ENCODE measurements around the gene BDKRB1.

BDKRB1 gene

DNA sequence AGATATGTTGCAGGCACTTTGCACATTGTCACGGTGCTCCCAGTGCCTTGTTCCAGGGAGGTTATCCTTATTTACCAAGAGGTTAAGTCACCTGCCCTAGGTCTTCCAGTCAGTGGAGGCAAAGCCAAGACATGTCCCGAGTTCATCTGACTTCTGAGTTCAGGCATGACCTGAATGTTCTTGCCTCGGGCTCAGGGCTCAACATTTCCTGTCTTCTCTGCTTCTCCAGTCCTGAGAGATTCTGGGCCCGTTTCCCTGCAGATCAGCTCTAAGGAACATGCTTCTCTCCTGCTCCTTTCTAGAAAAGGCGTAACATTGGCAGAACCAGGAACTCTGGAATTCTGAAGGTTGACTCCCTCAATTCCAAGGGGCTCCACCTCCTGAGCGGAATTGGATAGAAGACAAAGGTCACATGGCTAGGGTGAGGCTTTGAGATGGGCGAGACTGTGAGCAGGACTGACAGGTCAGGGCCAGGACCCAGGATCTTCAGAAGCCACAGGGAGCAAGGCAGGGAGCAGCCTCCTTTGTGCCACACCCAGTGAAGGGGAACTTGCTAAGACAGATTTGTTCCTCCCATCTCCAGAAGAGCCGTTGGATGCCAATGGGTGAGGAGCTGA, 31.4 kb upstream of the BDKRB1 start:
- H3K9me3 Mint-ChIP-seq = peaks cover 10 to 12% of the 10 kb centered on the region in 2 donors
- H3K4me3 Mint-ChIP-seq = no peak overlapping the region
- DNase-seq = no peak
- no peak for ATAC-seq (replicated peaks)
- H3K36me3 Mint-ChIP-seq = peaks cover 0 to 4% of the 10 kb centered on the region in 2 donors
- H3K27me3 Mint-ChIP-seq = peaks cover 30 to 31% of the 10 kb centered on the region in 2 donors
- no peak overlapping the region for H3K27ac Mint-ChIP-seq
- H3K4me1 Mint-ChIP-seq = no peaks in the 10 kb centered on the region

DNA sequence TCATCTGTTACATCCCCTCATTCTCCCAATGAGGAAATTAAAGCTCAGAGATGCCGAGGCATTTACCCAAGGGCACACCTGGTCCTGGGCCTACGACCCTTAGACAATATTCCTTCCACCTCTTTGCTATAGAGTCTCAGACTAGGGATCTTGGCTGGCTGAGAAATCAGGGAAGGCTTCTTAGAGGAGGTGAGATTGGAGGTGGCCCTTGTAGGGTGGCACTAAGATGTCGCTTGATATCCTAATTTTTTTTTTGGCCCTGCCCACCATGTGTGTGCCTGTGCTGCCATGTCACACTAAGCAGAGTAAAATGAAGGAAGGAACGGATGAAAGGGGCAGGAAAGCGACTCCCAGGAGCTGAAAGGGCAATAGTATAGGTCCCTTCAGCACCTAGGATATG, 30.8 kb upstream of the BDKRB1 start:
- no peaks in the 10 kb centered on the region for H3K4me1 Mint-ChIP-seq
- H3K9me3 Mint-ChIP-seq = peaks cover 10 to 12% of the 10 kb centered on the region in 2 donors
- no peak overlapping the region for H3K4me3 Mint-ChIP-seq
- no peak overlapping the region for H3K27ac Mint-ChIP-seq
- H3K36me3 Mint-ChIP-seq = peaks cover 0 to 4% of the 10 kb centered on the region in 2 donors
- no peak for DNase-seq
- ATAC-seq (replicated peaks) = no peak
- H3K27me3 Mint-ChIP-seq = peaks cover 28 to 33% of the 10 kb centered on the region in 2 donors

DNA sequence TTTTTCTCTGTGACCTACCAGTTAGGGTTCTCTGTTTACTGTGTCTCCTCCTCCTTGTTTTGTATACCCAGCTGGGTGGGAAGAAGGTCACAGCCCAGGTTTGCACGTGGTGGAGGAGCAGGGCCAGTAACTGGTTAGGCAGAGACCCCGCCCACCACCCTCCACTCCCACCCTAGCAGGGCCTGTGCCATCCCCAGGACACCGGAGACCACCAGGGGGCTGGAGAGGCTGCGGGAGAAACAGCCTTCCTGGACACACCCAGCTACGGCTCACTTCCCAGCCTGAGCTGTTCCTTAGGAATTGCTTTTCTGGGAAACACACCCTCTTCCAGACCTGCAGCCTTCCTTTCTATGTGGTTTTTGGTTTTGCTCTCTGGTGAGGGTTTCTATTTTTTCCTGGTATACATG, 30.3 kb upstream of the BDKRB1 start:
- Mint-ChIP-seq H3K27me3 (peaks cover 24 to 27% of the 10 kb centered on the region in 2 donors), H3K27ac (no peak overlapping the region), H3K9me3 (peaks cover 10 to 12% of the 10 kb centered on the region in 2 donors), H3K4me1 (no peaks in the 10 kb centered on the region), H3K4me3 (no peak overlapping the region), H3K36me3 (peaks cover 0 to 4% of the 10 kb centered on the region in 2 donors)
- no peak for ATAC-seq (replicated peaks)
- DNase-seq = no peak

DNA sequence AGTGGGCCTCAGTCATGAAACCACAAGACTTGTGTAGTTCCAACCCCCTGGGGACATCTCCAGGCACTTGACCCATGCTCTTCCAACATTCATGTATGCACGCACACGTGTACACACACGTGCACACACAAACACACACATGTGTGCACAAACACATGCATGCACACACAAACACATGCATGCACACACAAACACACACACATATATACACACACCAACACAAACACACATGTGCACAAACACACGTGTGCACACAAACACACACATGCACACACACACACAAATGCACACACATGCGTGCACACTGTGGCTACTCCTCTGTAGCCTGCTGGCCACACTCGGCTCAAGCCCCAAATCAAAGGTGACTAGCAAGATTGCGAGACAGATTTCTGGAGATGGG, 28.6 kb upstream of the BDKRB1 start:
- DNase-seq (no peak), ATAC-seq (replicated peaks) (no peak)
- H3K27ac Mint-ChIP-seq = no peak overlapping the region
- no peak overlapping the region for H3K4me3 Mint-ChIP-seq
- H3K4me1 Mint-ChIP-seq = no peaks in the 10 kb centered on the region
- H3K36me3 Mint-ChIP-seq = peaks cover 0 to 4% of the 10 kb centered on the region in 2 donors
- peaks cover 16 to 21% of the 10 kb centered on the region in 2 donors for H3K27me3 Mint-ChIP-seq
- H3K9me3 Mint-ChIP-seq = peaks cover 10 to 12% of the 10 kb centered on the region in 2 donors

DNA sequence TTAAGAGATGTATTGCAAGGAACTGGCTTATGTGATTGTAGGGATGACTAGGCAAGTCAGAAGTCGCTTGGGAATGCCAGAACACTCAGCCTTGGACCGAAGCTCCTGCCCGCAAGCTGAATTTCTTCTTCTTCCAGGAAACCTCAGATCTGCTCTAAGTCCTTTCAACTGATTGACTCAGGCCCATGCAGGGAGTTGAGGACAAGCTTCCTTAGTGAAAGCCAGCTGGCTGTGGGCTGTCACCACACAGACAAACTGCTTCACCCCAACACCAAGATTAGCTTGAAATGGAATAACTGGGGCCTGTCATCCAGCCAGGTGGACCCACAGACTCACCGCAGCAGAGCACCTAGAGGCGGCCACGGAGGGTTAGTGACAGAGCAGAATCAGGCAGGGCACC, 26.7 kb upstream of the BDKRB1 start:
- Mint-ChIP-seq H3K4me3 (no peak overlapping the region), H3K4me1 (no peaks in the 10 kb centered on the region), H3K36me3 (peaks cover 0 to 4% of the 10 kb centered on the region in 2 donors), H3K27me3 (peaks cover 16 to 21% of the 10 kb centered on the region in 2 donors), H3K27ac (no peak overlapping the region), H3K9me3 (peaks cover 10 to 12% of the 10 kb centered on the region in 2 donors)
- ATAC-seq (replicated peaks) (no peak), DNase-seq (no peak)

DNA sequence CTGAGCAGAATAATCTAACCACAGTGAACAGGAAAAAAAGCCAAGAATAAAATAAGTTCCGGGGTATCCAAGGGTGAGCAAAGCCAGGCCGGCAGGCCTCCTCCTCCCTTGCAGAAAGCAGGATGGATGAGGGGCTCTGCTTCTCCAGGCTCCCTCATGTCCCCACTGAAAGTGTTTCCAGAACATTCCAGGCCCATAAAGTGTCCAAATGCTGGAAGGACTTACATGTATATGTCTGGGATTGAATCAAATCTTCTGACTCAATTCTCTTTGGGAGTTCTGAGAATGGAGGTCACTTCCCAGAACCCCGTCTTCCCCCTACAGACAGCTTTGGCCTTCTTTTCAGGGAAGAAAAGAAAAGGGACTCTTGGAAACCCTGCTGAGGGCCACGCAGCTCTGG, 25.0 kb upstream of the BDKRB1 start:
- Mint-ChIP-seq H3K27ac (no peak overlapping the region), H3K4me3 (no peak overlapping the region), H3K9me3 (peaks cover 10 to 12% of the 10 kb centered on the region in 2 donors), H3K4me1 (no peaks in the 10 kb centered on the region), H3K27me3 (peaks cover 18 to 21% of the 10 kb centered on the region in 2 donors), H3K36me3 (peaks cover 0 to 4% of the 10 kb centered on the region in 2 donors)
- DNase-seq (no peak), ATAC-seq (replicated peaks) (no peak)

DNA sequence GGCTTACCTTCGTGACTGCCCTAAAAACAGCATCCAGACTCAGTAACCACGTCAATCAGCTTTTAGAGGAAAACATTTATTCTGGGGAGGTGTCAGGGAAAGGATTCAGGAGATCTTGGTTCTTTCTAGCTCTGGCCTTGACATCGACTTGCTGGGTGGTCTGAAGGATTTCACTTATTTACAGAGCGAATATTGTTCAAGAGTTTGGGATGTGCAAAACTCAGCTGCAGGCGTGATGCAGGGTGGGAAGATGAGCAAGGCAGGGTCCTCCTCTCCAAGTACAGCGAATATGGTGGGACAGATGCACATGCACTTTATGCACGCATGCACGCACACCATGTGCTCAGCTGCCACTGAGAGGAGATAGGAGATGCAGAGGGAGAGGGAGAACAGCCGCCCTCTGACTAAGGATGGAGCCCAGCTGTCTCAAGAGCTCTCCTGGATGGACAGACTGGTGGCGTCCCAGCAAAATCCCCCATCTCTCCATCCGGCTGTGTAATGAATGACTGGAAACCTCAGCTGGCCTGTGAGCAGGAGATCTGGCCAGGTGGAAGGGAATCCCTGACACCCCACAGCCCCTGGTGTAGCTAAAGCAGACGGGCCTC, 24.4 kb upstream of the BDKRB1 start:
- no peak overlapping the region for H3K4me3 Mint-ChIP-seq
- H3K27me3 Mint-ChIP-seq = peaks cover 18 to 21% of the 10 kb centered on the region in 2 donors
- ATAC-seq (replicated peaks) (no peak), DNase-seq (no peak)
- peaks cover 0 to 4% of the 10 kb centered on the region in 2 donors for H3K36me3 Mint-ChIP-seq
- no peak overlapping the region for H3K27ac Mint-ChIP-seq
- peaks cover 10 to 12% of the 10 kb centered on the region in 2 donors for H3K9me3 Mint-ChIP-seq
- H3K4me1 Mint-ChIP-seq = no peaks in the 10 kb centered on the region

DNA sequence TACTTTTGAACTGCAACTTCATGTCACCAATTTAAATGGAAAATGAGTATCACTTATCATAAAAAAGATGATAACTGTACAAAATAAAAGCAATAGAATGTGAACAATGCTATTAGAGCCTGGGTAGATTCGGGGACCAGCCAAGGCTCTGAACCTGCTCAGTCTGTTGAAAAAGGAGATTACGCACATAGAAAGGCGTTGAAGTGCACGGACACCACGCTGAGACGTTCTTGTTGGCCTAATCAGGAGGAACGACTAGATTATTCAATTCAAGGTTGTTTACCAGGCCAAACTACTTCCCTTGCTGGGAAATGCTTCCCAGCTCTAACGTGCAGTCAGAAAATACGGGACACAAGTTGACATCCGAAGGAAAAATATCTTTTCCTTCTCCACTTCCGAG, 23.5 kb upstream of the BDKRB1 start:
- peaks cover 8 to 10% of the 10 kb centered on the region in 2 donors for H3K9me3 Mint-ChIP-seq
- H3K36me3 Mint-ChIP-seq = peaks cover 0 to 4% of the 10 kb centered on the region in 2 donors
- H3K4me3 Mint-ChIP-seq = no peak overlapping the region

DNA sequence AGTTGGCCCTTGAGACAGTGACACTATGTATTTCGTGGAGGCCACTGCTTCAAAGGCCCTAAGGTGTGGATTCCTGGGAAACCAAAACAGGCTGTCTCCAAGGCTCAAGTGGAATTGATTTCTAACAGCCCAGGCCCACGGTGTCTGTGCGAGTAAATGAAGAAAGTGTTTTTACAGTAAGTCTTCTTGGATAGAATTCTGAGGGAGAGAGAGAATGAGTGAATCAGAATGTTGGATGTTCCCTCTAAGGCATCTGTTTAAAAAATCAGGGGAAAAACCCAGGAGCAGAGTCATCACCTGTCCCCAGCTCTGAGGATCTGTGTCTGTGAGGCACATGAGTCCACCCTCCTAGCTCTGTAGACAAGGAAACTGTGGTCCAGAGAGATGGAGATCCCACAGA, 22.3 kb upstream of the BDKRB1 start:
- H3K27me3 Mint-ChIP-seq = peaks cover 5 to 7% of the 10 kb centered on the region in 2 donors
- H3K27ac Mint-ChIP-seq = no peak overlapping the region
- DNase-seq (no peak), ATAC-seq (replicated peaks) (no peak)
- H3K9me3 Mint-ChIP-seq = peaks cover 0 to under 1% of the 10 kb centered on the region in 2 donors
- H3K4me1 Mint-ChIP-seq = no peaks in the 10 kb centered on the region
- H3K4me3 Mint-ChIP-seq = no peak overlapping the region
- H3K36me3 Mint-ChIP-seq = no peaks in the 10 kb centered on the region

More for the DNA sequence above, 23.5 kb upstream of the BDKRB1 start:
- Mint-ChIP-seq H3K4me1 (no peaks in the 10 kb centered on the region), H3K27me3 (peaks cover 15 to 17% of the 10 kb centered on the region in 2 donors), H3K27ac (no peak overlapping the region)
- ATAC-seq (replicated peaks) (no peak), DNase-seq (no peak)

DNA sequence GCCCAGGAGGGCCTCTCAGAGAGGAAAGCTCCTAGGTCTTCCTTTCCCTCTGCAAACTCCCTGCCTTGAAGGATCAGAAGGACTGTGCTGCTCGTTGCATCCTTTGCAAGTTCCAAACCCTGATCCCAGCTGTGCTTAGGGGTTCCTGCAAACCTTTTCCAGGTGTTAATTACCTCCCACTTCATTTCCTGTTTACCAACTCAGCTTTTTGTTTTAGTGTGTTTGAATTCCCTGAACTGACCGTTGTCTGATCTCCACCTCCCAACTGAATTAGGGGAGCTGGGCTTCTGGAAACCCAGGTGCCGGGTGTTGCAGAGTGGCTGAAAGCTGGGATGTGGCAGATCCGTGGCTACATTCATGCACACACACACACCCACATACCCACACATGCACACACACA, 20.6 kb upstream of the BDKRB1 start:
- Mint-ChIP-seq H3K4me3 (no peak overlapping the region), H3K27ac (no peak overlapping the region), H3K36me3 (no peaks in the 10 kb centered on the region), H3K9me3 (no peaks in the 10 kb centered on the region), H3K27me3 (peaks cover 0 to 5% of the 10 kb centered on the region in 2 donors), H3K4me1 (no peaks in the 10 kb centered on the region)
- DNase-seq = no peak
- no peak for ATAC-seq (replicated peaks)

DNA sequence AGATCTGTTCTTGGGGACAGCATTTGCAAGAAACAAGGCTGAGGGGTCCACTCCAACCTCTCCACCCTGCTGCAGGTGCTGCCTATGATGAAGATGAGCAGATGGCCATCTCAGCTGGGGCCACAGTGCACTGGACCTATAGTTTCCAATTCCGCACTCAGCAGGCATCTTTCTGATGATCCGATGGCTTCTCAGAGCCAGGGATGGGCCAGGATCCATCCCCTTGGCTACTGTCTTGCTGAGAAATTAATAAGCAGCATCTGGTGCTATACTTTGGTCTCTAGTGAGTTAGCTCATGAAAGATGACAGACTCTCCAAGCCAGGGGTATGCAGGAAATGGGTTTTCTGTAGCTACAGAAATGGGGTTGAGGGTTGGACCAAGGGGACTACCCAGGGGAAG, 18.4 kb upstream of the BDKRB1 start:
- H3K27me3 Mint-ChIP-seq = peaks cover 0 to 5% of the 10 kb centered on the region in 2 donors
- H3K4me1 Mint-ChIP-seq = no peaks in the 10 kb centered on the region
- DNase-seq (no peak), ATAC-seq (replicated peaks) (no peak)
- peaks cover 2 to 3% of the 10 kb centered on the region in 2 donors for H3K9me3 Mint-ChIP-seq
- H3K27ac Mint-ChIP-seq = no peak overlapping the region
- H3K4me3 Mint-ChIP-seq = no peak overlapping the region
- no peaks in the 10 kb centered on the region for H3K36me3 Mint-ChIP-seq

DNA sequence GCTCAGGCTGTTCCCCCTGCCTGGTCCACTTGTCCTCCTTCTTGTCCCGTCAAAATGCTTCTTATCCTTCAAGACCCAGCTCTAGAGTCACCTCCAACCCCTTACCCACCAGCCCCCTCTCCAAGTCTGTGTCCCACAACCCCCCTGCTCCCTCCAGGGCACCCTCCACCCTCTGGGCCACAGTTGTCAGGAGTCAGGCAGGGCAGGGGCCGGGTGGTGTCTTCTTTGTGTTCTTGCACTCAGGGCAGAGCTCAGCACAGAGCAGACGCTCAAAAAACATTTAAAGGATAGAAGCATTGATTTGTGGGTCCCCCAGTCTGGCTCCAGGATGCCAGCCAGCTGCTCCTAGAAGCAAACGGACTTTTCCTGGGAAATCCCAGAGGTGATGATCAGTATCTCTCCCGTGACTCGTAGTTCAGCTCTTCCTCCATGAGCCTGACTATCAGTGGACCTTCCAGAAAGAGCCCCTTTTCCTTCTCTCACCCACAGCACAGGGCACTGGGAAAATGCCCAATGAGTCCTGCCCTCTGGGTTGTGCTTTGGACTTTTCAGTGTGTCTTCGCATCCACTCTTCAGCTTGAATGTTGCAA, 17.2 kb upstream of the BDKRB1 start:
- H3K4me1 Mint-ChIP-seq = no peaks in the 10 kb centered on the region

DNA sequence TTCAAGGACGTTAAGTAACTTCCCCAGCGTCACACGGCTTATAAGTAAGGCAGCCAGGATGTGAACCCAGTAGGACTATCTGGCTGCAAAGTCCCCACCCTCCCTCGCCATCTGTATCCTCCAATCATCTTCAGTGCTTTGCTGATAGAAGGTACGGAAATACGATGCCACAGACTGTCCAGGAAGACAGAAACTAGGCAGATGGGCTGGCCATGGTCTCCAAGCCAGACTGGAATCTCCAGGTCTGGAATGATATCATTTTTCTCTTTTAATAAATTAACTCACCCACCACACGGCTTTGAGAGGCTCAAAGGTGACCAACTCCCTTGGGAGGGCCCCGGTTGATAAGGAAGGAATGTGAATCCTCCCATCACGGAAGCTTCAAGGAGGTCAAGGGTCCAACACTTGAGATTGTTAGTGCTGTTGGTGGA, 16.3 kb upstream of the BDKRB1 start:
- ATAC-seq (replicated peaks) (no peak), DNase-seq (no peak)
- peaks cover 3 to 5% of the 10 kb centered on the region in 2 donors for H3K27me3 Mint-ChIP-seq
- H3K36me3 Mint-ChIP-seq = no peaks in the 10 kb centered on the region
- no peak overlapping the region for H3K27ac Mint-ChIP-seq
- H3K4me1 Mint-ChIP-seq = no peaks in the 10 kb centered on the region
- no peak overlapping the region for H3K4me3 Mint-ChIP-seq
- H3K9me3 Mint-ChIP-seq = peaks cover 4 to 7% of the 10 kb centered on the region in 2 donors

More for the DNA sequence above, 17.2 kb upstream of the BDKRB1 start:
- DNase-seq (no peak), ATAC-seq (replicated peaks) (no peak)
- Mint-ChIP-seq H3K4me3 (no peak overlapping the region), H3K9me3 (peaks cover 4 to 7% of the 10 kb centered on the region in 2 donors), H3K27me3 (peaks cover 0 to 5% of the 10 kb centered on the region in 2 donors), H3K36me3 (no peaks in the 10 kb centered on the region), H3K27ac (no peak overlapping the region)

DNA sequence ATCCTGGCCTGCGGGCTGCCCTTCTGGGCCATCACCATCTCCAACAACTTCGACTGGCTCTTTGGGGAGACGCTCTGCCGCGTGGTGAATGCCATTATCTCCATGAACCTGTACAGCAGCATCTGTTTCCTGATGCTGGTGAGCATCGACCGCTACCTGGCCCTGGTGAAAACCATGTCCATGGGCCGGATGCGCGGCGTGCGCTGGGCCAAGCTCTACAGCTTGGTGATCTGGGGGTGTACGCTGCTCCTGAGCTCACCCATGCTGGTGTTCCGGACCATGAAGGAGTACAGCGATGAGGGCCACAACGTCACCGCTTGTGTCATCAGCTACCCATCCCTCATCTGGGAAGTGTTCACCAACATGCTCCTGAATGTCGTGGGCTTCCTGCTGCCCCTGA, 15.4 kb upstream of the BDKRB1 start:
- H3K27me3 Mint-ChIP-seq = peaks cover under 1 to 11% of the 10 kb centered on the region in 2 donors
- DNase-seq (no peak), ATAC-seq (replicated peaks) (no peak)

DNA sequence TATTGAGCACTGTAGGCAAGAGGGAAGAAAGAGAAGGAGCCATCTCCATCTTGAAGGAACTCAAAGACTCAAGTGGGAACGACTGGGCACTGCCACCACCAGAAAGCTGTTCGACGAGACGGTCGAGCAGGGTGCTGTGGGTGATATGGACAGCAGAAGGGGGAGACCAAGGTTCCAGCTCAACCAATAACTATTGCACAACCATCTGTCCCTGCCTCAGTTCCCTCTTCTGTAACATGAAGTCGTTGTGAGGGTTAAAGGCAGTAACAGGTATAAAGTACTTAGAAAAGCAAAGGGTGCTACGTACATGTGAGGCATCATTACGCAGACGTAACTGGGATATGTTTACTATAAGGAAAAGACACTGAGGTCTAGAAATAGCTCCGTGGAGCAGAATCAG, 13.9 kb upstream of the BDKRB1 start:
- no peak for ATAC-seq (replicated peaks)
- Mint-ChIP-seq H3K4me1 (no peaks in the 10 kb centered on the region), H3K27me3 (peaks cover 2 to 22% of the 10 kb centered on the region in 2 donors), H3K27ac (no peak overlapping the region), H3K36me3 (no peaks in the 10 kb centered on the region), H3K9me3 (peaks cover 4 to 9% of the 10 kb centered on the region in 2 donors), H3K4me3 (no peak overlapping the region)
- no peak for DNase-seq

More for the DNA sequence above, 15.4 kb upstream of the BDKRB1 start:
- H3K27ac Mint-ChIP-seq = no peak overlapping the region
- no peaks in the 10 kb centered on the region for H3K4me1 Mint-ChIP-seq
- no peaks in the 10 kb centered on the region for H3K36me3 Mint-ChIP-seq
- peaks cover 4 to 9% of the 10 kb centered on the region in 2 donors for H3K9me3 Mint-ChIP-seq
- no peak overlapping the region for H3K4me3 Mint-ChIP-seq
